Neural cell (in vitro differentiated cells): ENCODE measurements around the gene CATSPERD. TPM values are rescaled to one million over a fixed set of nuclear protein-coding genes. Genes with fewer than 3 reads are reported as not detected.

Experiments
- H2AFZ ChIP-seq: fragments of 200-600, 300-800 bp; sonication (generic), shearing (Covaris generic); 2 replicates; pipeline ENCODE4 v1.6.0; 2014; ENCODE audit warnings: low read depth, mild to moderate bottlenecking, antibody characterized with exemption, low read length, moderate library complexity
- H3F3A ChIP-seq: fragments of 200-600 bp; shearing (Covaris generic); 2 replicates; pipeline ENCODE4 v1.6.1; 2016; ENCODE audit warnings: mild to moderate bottlenecking, moderate library complexity, mixed read lengths, antibody characterized with exemption, low read length; ENCODE audit not compliant: insufficient read depth, poor library complexity, severe bottlenecking
- H3K27ac ChIP-seq: fragments of 200-600, 300-800 bp; sonication (generic), shearing (Covaris generic); 2 replicates; pipeline ENCODE4 v1.5.1; 2014; ENCODE audit warnings: mild to moderate bottlenecking, low read length, moderate library complexity
- H3K27me3 ChIP-seq: fragments of 300-800, 200-600 bp; sonication (generic), shearing (Covaris generic); 2 replicates; pipeline ENCODE4 v1.6.0; 2014; ENCODE audit warnings: mild to moderate bottlenecking, low read depth, low read length, moderate library complexity; ENCODE audit not compliant: insufficient read depth
- H3K36me3 ChIP-seq: fragments of 300-800, 200-600 bp; sonication (generic), shearing (Covaris generic); 2 replicates; pipeline ENCODE4 v1.5.1; 2014; ENCODE audit warnings: mild to moderate bottlenecking, antibody characterized with exemption, low read length, moderate library complexity; ENCODE audit not compliant: insufficient read depth
- H3K4me2 ChIP-seq: fragments of 300-800, 200-600 bp; sonication (generic), shearing (Covaris generic); 2 replicates; pipeline ENCODE4 v1.6.0; 2014; ENCODE audit warnings: mild to moderate bottlenecking, low read length
- H3K4me3 ChIP-seq: fragments of 300-800, 200-600 bp; sonication (generic), shearing (Covaris generic); 2 replicates; pipeline ENCODE4 v1.5.1; 2014; ENCODE audit warnings: mild to moderate bottlenecking, low read length, moderate library complexity
- H3K79me2 ChIP-seq: fragments of 200-600 bp; shearing (Covaris generic); replicated peaks from 2 replicates; pipeline ENCODE4 v1.6.0; 2014; ENCODE audit warnings: mild to moderate bottlenecking, low read length, moderate library complexity; ENCODE audit not compliant: insufficient read depth
- H3K9ac ChIP-seq: fragments of 300-800, 200-600 bp; sonication (generic), shearing (Covaris generic); 2 replicates; pipeline ENCODE4 v1.6.1; 2016; ENCODE audit warnings: mild to moderate bottlenecking, low read length, mixed read lengths
- H3K9me2 ChIP-seq: fragments of 200-600 bp; shearing (Covaris generic); 2 replicates; pipeline ENCODE4 v1.6.1; 2016; ENCODE audit warnings: mild to moderate bottlenecking, low read length, mixed read lengths; ENCODE audit not compliant: insufficient read depth
- H3K9me3 ChIP-seq: fragments of 200-600, 300-800 bp; sonication (generic), shearing (Covaris generic); 2 replicates; pipeline ENCODE4 v1.6.1; 2016; ENCODE audit warnings: mild to moderate bottlenecking, mixed run types, low read length, moderate library complexity, mixed read lengths
- H4K20me1 ChIP-seq: fragments of 200-600 bp; shearing (Covaris generic); 2 replicates; pipeline ENCODE4 v1.6.1; 2016; ENCODE audit warnings: mild to moderate bottlenecking, mixed run types; ENCODE audit not compliant: insufficient read depth
- CTCF ChIP-seq: fragments of 450-650 bp; IDR thresholded peaks from 2 replicates; pipeline ENCODE4 v1.5.1; 2014; ENCODE audit warnings: antibody characterized with exemption, mild to moderate bottlenecking, moderate library complexity; ENCODE audit not compliant: poor library complexity, severe bottlenecking
- EP300 ChIP-seq: fragments of 450-650 bp; conservative IDR thresholded peaks from 2 replicates; pipeline ENCODE4 v1.6.1; 2014; ENCODE audit warnings: antibody characterized with exemption, mild to moderate bottlenecking, moderate library complexity; ENCODE audit not compliant: poor library complexity, severe bottlenecking
- EZH2 ChIP-seq: fragments of 200-600, 300-800 bp; shearing (Covaris generic), sonication (generic); IDR thresholded peaks from 2 replicates; pipeline ENCODE4 v1.6.1; 2014; ENCODE audit warnings: antibody characterized with exemption, low read length, borderline replicate concordance, mild to moderate bottlenecking; ENCODE audit not compliant: insufficient read depth, poor library complexity, severe bottlenecking
- MXI1 ChIP-seq: fragments of 450-650 bp; conservative IDR thresholded peaks from 2 replicates; pipeline ENCODE4 v1.6.1; 2014; ENCODE audit warnings: antibody characterized with exemption, mild to moderate bottlenecking; ENCODE audit not compliant: poor library complexity, severe bottlenecking
- POLR2AphosphoS5 ChIP-seq: IDR thresholded peaks from 2 replicates; pipeline ENCODE4 v1.6.1; 2012
- RAD21 ChIP-seq: fragments of 450-650 bp; conservative IDR thresholded peaks from 2 replicates; pipeline ENCODE4 v1.6.1; 2014; ENCODE audit warnings: antibody characterized with exemption, mild to moderate bottlenecking, moderate library complexity
- SMC3 ChIP-seq: fragments of 450-650 bp; conservative IDR thresholded peaks from 2 replicates; pipeline ENCODE4 v1.6.1; 2014; ENCODE audit warnings: antibody characterized with exemption, mild to moderate bottlenecking, moderate library complexity; ENCODE audit not compliant: poor library complexity
- TAF1 ChIP-seq: IDR thresholded peaks from 2 replicates; pipeline ENCODE4 v1.6.1; 2012; ENCODE audit warnings: low read depth
- polyA plus RNA-seq: library from polyadenylated mRNA; depleted of rRNA; stranded (reverse); fragments of >200 nt; gene quantifications from 2 replicates; pipeline ENCODE4 v1.2.3, GENCODE V29; 2014
- TF ChIP-seq, protein P1 (sequence below): IDR thresholded peaks from 2 replicates; pipeline ENCODE4 v1.6.1; 2012; ENCODE audit warnings: borderline replicate concordance

CATSPERD gene
- polyA plus RNA-seq, 1 donor from 2014 or later, result not detected

- H4K20me1 ChIP-seq, result peaks cover 11% of the 10 kb centered on the region
- no peaks in the 10 kb centered on the region for H3K27me3 ChIP-seq
- H3K4me2 ChIP-seq, result peak overlapping the region; percentile 86
- no peak overlapping the region for H2AFZ ChIP-seq
- no peaks in the 10 kb centered on the region for H3K36me3 ChIP-seq
- H3K9me2 ChIP-seq, result no peaks in the 10 kb centered on the region
- H3K79me2 ChIP-seq, result peaks cover 15% of the 10 kb centered on the region
- peak overlapping the region; percentile 87 for H3K9ac ChIP-seq
- H3K9me3 ChIP-seq, result no peaks in the 10 kb centered on the region
- no peaks in the 10 kb centered on the region for H3F3A ChIP-seq
- H3K27ac ChIP-seq, result peak overlapping the region; percentile 89
- TF ChIP-seq SMC3, result no peak
- TF ChIP-seq RAD21, result no peak
- TF ChIP-seq EZH2, result no peak
- no peak for TF ChIP-seq TAF1
- TF ChIP-seq EP300, result no peak
- no peak for TF ChIP-seq MXI1
- TF ChIP-seq POLR2AphosphoS5, result no peak
- peak overlapping the region; percentile 87 for H3K4me3 ChIP-seq
Measured at GRCh38 chr19:5690955-5691821, 29.2 kb upstream of the CATSPERD start.

- TF ChIP-seq RAD21 (no peak), MXI1 (no peak), POLR2AphosphoS5 (peak; percentile 24), SMC3 (no peak), TAF1 (no peak), CTCF (no peak), EP300 (no peak)
- TF ChIP-seq, protein P1, sequence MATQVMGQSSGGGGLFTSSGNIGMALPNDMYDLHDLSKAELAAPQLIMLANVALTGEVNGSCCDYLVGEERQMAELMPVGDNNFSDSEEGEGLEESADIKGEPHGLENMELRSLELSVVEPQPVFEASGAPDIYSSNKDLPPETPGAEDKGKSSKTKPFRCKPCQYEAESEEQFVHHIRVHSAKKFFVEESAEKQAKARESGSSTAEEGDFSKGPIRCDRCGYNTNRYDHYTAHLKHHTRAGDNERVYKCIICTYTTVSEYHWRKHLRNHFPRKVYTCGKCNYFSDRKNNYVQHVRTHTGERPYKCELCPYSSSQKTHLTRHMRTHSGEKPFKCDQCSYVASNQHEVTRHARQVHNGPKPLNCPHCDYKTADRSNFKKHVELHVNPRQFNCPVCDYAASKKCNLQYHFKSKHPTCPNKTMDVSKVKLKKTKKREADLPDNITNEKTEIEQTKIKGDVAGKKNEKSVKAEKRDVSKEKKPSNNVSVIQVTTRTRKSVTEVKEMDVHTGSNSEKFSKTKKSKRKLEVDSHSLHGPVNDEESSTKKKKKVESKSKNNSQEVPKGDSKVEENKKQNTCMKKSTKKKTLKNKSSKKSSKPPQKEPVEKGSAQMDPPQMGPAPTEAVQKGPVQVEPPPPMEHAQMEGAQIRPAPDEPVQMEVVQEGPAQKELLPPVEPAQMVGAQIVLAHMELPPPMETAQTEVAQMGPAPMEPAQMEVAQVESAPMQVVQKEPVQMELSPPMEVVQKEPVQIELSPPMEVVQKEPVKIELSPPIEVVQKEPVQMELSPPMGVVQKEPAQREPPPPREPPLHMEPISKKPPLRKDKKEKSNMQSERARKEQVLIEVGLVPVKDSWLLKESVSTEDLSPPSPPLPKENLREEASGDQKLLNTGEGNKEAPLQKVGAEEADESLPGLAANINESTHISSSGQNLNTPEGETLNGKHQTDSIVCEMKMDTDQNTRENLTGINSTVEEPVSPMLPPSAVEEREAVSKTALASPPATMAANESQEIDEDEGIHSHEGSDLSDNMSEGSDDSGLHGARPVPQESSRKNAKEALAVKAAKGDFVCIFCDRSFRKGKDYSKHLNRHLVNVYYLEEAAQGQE, result no peak
- H3F3A ChIP-seq, result no peaks in the 10 kb centered on the region
- H2AFZ ChIP-seq, result no peak overlapping the region
- peak overlapping the region; percentile 87 for H3K4me3 ChIP-seq
- H3K4me2 ChIP-seq, result no peak overlapping the region
- no peak overlapping the region for H3K27ac ChIP-seq
- H4K20me1 ChIP-seq, result peaks cover 11% of the 10 kb centered on the region
- H3K9me2 ChIP-seq, result no peaks in the 10 kb centered on the region
- H3K9me3 ChIP-seq, result no peaks in the 10 kb centered on the region
- H3K9ac ChIP-seq, result no peak overlapping the region
- H3K79me2 ChIP-seq, result peaks cover 15% of the 10 kb centered on the region
- no peaks in the 10 kb centered on the region for H3K27me3 ChIP-seq
- no peaks in the 10 kb centered on the region for H3K36me3 ChIP-seq
Measured at GRCh38 chr19:5691822-5692722, 28.4 kb upstream of the CATSPERD start.
